LNCaP clone FGC (cell line): Measurements from ENCODE around the gene FBXL16.
"Not testable (repeated sequence)": the region's sequence is repeated elsewhere in the genome, so short reads cannot be mapped to it uniquely, and the experiment has no call there.

Experiments
- DNase-seq: peaks from one replicate; pipeline ENCODE4 v3.0.0-alpha.2; 2011; ENCODE audit warnings: low read depth
- H3K4me3 ChIP-seq: 2 replicates; pipeline ENCODE4 v1.5.1; 2011; ENCODE audit warnings: mild to moderate bottlenecking, low read depth, low read length, control low read depth
- CTCF ChIP-seq: IDR thresholded peaks from 2 replicates; pipeline ENCODE4 v1.5.1; 2012; ENCODE audit warnings: mild to moderate bottlenecking; ENCODE audit not compliant: control insufficient read depth, insufficient read depth; ENCODE audit errors: extremely low read depth

The FBXL16 gene

GRCh38 chr16:695355-696089, 10.1 kb downstream of the FBXL16 start:
- peak; percentile 66 for DNase-seq
- peak overlapping the region; percentile 56 for H3K4me3 ChIP-seq
- TF ChIP-seq CTCF = no peak

- H3K4me3 ChIP-seq = peak overlapping the region; percentile 56
- TF ChIP-seq CTCF = no peak
Measured at GRCh38 chr16:694863-695354, 10.7 kb downstream of the FBXL16 start.

GRCh38 chr16:694187-694862, 11.3 kb downstream of the FBXL16 start:
- H3K4me3 ChIP-seq = peak overlapping the region; percentile 56
- TF ChIP-seq CTCF = no peak
- DNase-seq = no peak

More at GRCh38 chr16:694863-695354, 10.7 kb downstream of the FBXL16 start:
- no peak for DNase-seq

GRCh38 chr16:693766-694165, 11.8 kb downstream of the FBXL16 start:
- DNase-seq = no peak
- TF ChIP-seq CTCF = no peak
- H3K4me3 ChIP-seq = no peak overlapping the region

GRCh38 chr16:693364-693763, 12.2 kb downstream of the FBXL16 start:
- DNase-seq = no peak
- TF ChIP-seq CTCF = no peak
- no peak overlapping the region for H3K4me3 ChIP-seq

GRCh38 chr16:692356-693108, 13.1 kb downstream of the FBXL16 start:
- DNase-seq = no peak
- TF ChIP-seq CTCF = no peak
- no peak overlapping the region for H3K4me3 ChIP-seq

- not testable (repeated sequence) for DNase-seq, H3K4me3 ChIP-seq
Measured at GRCh38 chr16:691242-691641, 14.4 kb downstream of the FBXL16 start.
